ENCODE results near the gene DNM2.

The DNM2 gene

GRCh38 chr19:10764340-10764894 lies 46.5 kb downstream of the DNM2 start:
- no peaks in the 10 kb centered on the region for H3K9me3 ChIP-seq (ENCODE audit: low read depth, low read length)
- H3K9ac ChIP-seq (ENCODE audit: insufficient read length), result no peak overlapping the region
- no peak overlapping the region for H3K4me3 ChIP-seq
- DNase-seq (ENCODE audit: low read depth, low spot score), result no peak
- no peak overlapping the region for H3K27ac ChIP-seq
- peaks cover 5% of the 10 kb centered on the region for H3K36me3 ChIP-seq (ENCODE audit: insufficient read depth, low read length)
- TF ChIP-seq FOXP2 (optimal IDR thresholded peaks at IDR 0.05; ENCODE audit: control extremely low read depth, extremely low read length, insufficient read depth) (no peak), POLR2AphosphoS5 (IDR thresholded peaks at IDR 0.05; ENCODE audit: borderline replicate concordance, low read depth, low read length) (no peak), EZH2 (IDR thresholded peaks at IDR 0.05) (no peak)

- Histone ChIP-seq H3K4me3 (no peak overlapping the region), H3K9me3 (ENCODE audit: low read depth, low read length) (no peaks in the 10 kb centered on the region), H3K27ac (no peak overlapping the region; the same call in 1 of the 2 replicates), H3K36me3 (ENCODE audit: insufficient read depth, low read length) (peaks cover 8% of the 10 kb centered on the region), H3K9ac (ENCODE audit: insufficient read length) (no peak overlapping the region)
- no peak for DNase-seq (ENCODE audit: low read depth, low spot score)
- TF ChIP-seq POLR2AphosphoS5 (IDR thresholded peaks at IDR 0.05; ENCODE audit: borderline replicate concordance, low read depth, low read length) (no peak), FOXP2 (optimal IDR thresholded peaks at IDR 0.05; ENCODE audit: control extremely low read depth, extremely low read length, insufficient read depth) (no peak), EZH2 (IDR thresholded peaks at IDR 0.05) (no peak)
Observed at GRCh38 chr19:10766049-10766623, 48.3 kb downstream of the DNM2 start.

- H3K27ac ChIP-seq, result peak overlapping the region; percentile 43; the same call in 1 of the 2 replicates
- H3K36me3 ChIP-seq (ENCODE audit: insufficient read depth, low read length), result peaks cover 2% of the 10 kb centered on the region
- no peak for DNase-seq (ENCODE audit: low read depth, low spot score)
- TF ChIP-seq FOXP2 (optimal IDR thresholded peaks at IDR 0.05; ENCODE audit: control extremely low read depth, extremely low read length, insufficient read depth), result no peak
- TF ChIP-seq EZH2 (IDR thresholded peaks at IDR 0.05), result no peak
- no peak for TF ChIP-seq POLR2AphosphoS5 (IDR thresholded peaks at IDR 0.05; ENCODE audit: borderline replicate concordance, low read depth, low read length)
- H3K4me3 ChIP-seq, result no peak overlapping the region
- no peak overlapping the region for H3K9ac ChIP-seq (ENCODE audit: insufficient read length)
- no peaks in the 10 kb centered on the region for H3K9me3 ChIP-seq (ENCODE audit: low read depth, low read length)
Observed at GRCh38 chr19:10766671-10767201, 48.9 kb downstream of the DNM2 start.

- Histone ChIP-seq H3K4me3 (no peak overlapping the region), H3K27ac (no peak overlapping the region), H3K9ac (ENCODE audit: insufficient read length) (no peak overlapping the region), H3K36me3 (ENCODE audit: insufficient read depth, low read length) (peaks cover 8% of the 10 kb centered on the region), H3K9me3 (ENCODE audit: low read depth, low read length) (no peaks in the 10 kb centered on the region)
- DNase-seq (ENCODE audit: low read depth, low spot score), result no peak
- no peak for TF ChIP-seq FOXP2 (optimal IDR thresholded peaks at IDR 0.05; ENCODE audit: control extremely low read depth, extremely low read length, insufficient read depth)
- TF ChIP-seq EZH2 (IDR thresholded peaks at IDR 0.05), result no peak
- TF ChIP-seq POLR2AphosphoS5 (IDR thresholded peaks at IDR 0.05; ENCODE audit: borderline replicate concordance, low read depth, low read length), result no peak
Observed at GRCh38 chr19:10767726-10768125, 49.8 kb downstream of the DNM2 start.

GRCh38 chr19:10768369-10768768 lies 50.5 kb downstream of the DNM2 start:
- Histone ChIP-seq H3K9ac (ENCODE audit: insufficient read length) (no peak overlapping the region), H3K27ac (no peak overlapping the region), H3K9me3 (ENCODE audit: low read depth, low read length) (no peaks in the 10 kb centered on the region), H3K36me3 (ENCODE audit: insufficient read depth, low read length) (peaks cover 8% of the 10 kb centered on the region), H3K4me3 (no peak overlapping the region)
- DNase-seq (ENCODE audit: low read depth, low spot score), result no peak
- no peak for TF ChIP-seq FOXP2 (optimal IDR thresholded peaks at IDR 0.05; ENCODE audit: control extremely low read depth, extremely low read length, insufficient read depth)

GRCh38 chr19:10768936-10769335 lies 51.1 kb downstream of the DNM2 start:
- TF ChIP-seq POLR2AphosphoS5 (IDR thresholded peaks at IDR 0.05; ENCODE audit: borderline replicate concordance, low read depth, low read length), result no peak
- TF ChIP-seq EZH2 (IDR thresholded peaks at IDR 0.05), result no peak
- no peak for TF ChIP-seq FOXP2 (optimal IDR thresholded peaks at IDR 0.05; ENCODE audit: control extremely low read depth, extremely low read length, insufficient read depth)
- Histone ChIP-seq H3K27ac (no peak overlapping the region), H3K36me3 (ENCODE audit: insufficient read depth, low read length) (peaks cover 9% of the 10 kb centered on the region)

GRCh38 chr19:10769533-10770491 lies 51.9 kb downstream of the DNM2 start:
- H3K9ac ChIP-seq (ENCODE audit: insufficient read length), result no peak overlapping the region

More at GRCh38 chr19:10768936-10769335, 51.1 kb downstream of the DNM2 start:
- DNase-seq (ENCODE audit: low read depth, low spot score), result no peak
- no peaks in the 10 kb centered on the region for H3K9me3 ChIP-seq (ENCODE audit: low read depth, low read length)
- H3K9ac ChIP-seq (ENCODE audit: insufficient read length), result no peak overlapping the region
- no peak overlapping the region for H3K4me3 ChIP-seq

GRCh38 chr19:10773969-10774368 lies 56.1 kb downstream of the DNM2 start:
- TF ChIP-seq FOXP2 (optimal IDR thresholded peaks at IDR 0.05; ENCODE audit: control extremely low read depth, extremely low read length, insufficient read depth) (no peak), POLR2AphosphoS5 (IDR thresholded peaks at IDR 0.05; ENCODE audit: borderline replicate concordance, low read depth, low read length) (no peak), EZH2 (IDR thresholded peaks at IDR 0.05) (no peak)
- Histone ChIP-seq H3K9me3 (ENCODE audit: low read depth, low read length) (no peaks in the 10 kb centered on the region), H3K9ac (ENCODE audit: insufficient read length) (no peak overlapping the region), H3K27ac (no peak overlapping the region), H3K4me3 (no peak overlapping the region), H3K36me3 (ENCODE audit: insufficient read depth, low read length) (peaks cover 36% of the 10 kb centered on the region)
- no peak for DNase-seq (ENCODE audit: low read depth, low spot score)

More at GRCh38 chr19:10769533-10770491, 51.9 kb downstream of the DNM2 start:
- Histone ChIP-seq H3K4me3 (no peak overlapping the region), H3K9me3 (ENCODE audit: low read depth, low read length) (no peaks in the 10 kb centered on the region), H3K36me3 (ENCODE audit: insufficient read depth, low read length) (peaks cover 12% of the 10 kb centered on the region), H3K27ac (peak overlapping the region; percentile 9; the same call in 1 of the 2 replicates)
- no peak for DNase-seq (ENCODE audit: low read depth, low spot score)
- TF ChIP-seq EZH2 (IDR thresholded peaks at IDR 0.05) (no peak), POLR2AphosphoS5 (IDR thresholded peaks at IDR 0.05; ENCODE audit: borderline replicate concordance, low read depth, low read length) (no peak), FOXP2 (optimal IDR thresholded peaks at IDR 0.05; ENCODE audit: control extremely low read depth, extremely low read length, insufficient read depth) (no peak)
